ENCODE measurements around the gene KCTD19.

GRCh38 chr16:67346341-67346740 lies 19.8 kb upstream of the KCTD19 start:
- no peak for TF ChIP-seq CBFB (CRISPR knock-in tag; IDR thresholded peaks at IDR 0.05; ENCODE audit: low read depth)
- TF ChIP-seq, protein P1, sequence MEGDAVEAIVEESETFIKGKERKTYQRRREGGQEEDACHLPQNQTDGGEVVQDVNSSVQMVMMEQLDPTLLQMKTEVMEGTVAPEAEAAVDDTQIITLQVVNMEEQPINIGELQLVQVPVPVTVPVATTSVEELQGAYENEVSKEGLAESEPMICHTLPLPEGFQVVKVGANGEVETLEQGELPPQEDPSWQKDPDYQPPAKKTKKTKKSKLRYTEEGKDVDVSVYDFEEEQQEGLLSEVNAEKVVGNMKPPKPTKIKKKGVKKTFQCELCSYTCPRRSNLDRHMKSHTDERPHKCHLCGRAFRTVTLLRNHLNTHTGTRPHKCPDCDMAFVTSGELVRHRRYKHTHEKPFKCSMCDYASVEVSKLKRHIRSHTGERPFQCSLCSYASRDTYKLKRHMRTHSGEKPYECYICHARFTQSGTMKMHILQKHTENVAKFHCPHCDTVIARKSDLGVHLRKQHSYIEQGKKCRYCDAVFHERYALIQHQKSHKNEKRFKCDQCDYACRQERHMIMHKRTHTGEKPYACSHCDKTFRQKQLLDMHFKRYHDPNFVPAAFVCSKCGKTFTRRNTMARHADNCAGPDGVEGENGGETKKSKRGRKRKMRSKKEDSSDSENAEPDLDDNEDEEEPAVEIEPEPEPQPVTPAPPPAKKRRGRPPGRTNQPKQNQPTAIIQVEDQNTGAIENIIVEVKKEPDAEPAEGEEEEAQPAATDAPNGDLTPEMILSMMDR (IDR thresholded peaks at IDR 0.05), result no peak
- TF ChIP-seq, protein P2, sequence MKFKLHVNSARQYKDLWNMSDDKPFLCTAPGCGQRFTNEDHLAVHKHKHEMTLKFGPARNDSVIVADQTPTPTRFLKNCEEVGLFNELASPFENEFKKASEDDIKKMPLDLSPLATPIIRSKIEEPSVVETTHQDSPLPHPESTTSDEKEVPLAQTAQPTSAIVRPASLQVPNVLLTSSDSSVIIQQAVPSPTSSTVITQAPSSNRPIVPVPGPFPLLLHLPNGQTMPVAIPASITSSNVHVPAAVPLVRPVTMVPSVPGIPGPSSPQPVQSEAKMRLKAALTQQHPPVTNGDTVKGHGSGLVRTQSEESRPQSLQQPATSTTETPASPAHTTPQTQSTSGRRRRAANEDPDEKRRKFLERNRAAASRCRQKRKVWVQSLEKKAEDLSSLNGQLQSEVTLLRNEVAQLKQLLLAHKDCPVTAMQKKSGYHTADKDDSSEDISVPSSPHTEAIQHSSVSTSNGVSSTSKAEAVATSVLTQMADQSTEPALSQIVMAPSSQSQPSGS (CRISPR knock-in tag; IDR thresholded peaks at IDR 0.05; ENCODE audit: borderline replicate concordance, low read depth), result no peak
- no peak for TF ChIP-seq MAX (CRISPR knock-in tag; IDR thresholded peaks at IDR 0.05)
- TF ChIP-seq ZNF232 (CRISPR knock-in tag; IDR thresholded peaks at IDR 0.05), result no peak
- TF ChIP-seq TEAD4 (CRISPR knock-in tag; IDR thresholded peaks at IDR 0.05), result no peak
- TF ChIP-seq ZNF121 (CRISPR knock-in tag; IDR thresholded peaks at IDR 0.05), result no peak
- TF ChIP-seq ESRRA (CRISPR knock-in tag; IDR thresholded peaks at IDR 0.05; ENCODE audit: borderline replicate concordance), result no peak
- TF ChIP-seq ZNF512 (CRISPR knock-in tag; IDR thresholded peaks at IDR 0.05; ENCODE audit: borderline replicate concordance), result no peak
- no peak for TF ChIP-seq SOX15 (CRISPR knock-in tag; IDR thresholded peaks at IDR 0.05)
- no peak for TF ChIP-seq ARID4B (CRISPR knock-in tag; IDR thresholded peaks at IDR 0.05; ENCODE audit: borderline replicate concordance)
- TF ChIP-seq ATF6 (CRISPR knock-in tag; IDR thresholded peaks at IDR 0.05), result no peak
- TF ChIP-seq, protein P3, sequence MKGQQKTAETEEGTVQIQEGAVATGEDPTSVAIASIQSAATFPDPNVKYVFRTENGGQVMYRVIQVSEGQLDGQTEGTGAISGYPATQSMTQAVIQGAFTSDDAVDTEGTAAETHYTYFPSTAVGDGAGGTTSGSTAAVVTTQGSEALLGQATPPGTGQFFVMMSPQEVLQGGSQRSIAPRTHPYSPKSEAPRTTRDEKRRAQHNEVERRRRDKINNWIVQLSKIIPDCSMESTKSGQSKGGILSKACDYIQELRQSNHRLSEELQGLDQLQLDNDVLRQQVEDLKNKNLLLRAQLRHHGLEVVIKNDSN (CRISPR knock-in tag; IDR thresholded peaks at IDR 0.05), result no peak
- TF ChIP-seq ETV6 (CRISPR knock-in tag; IDR thresholded peaks at IDR 0.05), result no peak

All from WTC11 (cell line).